ENCODE measurements around the gene TIMP2. TPM values are rescaled to one million over a fixed set of nuclear protein-coding genes. Genes with fewer than 3 reads are reported as not detected.

Gene TIMP2
- total and polyA plus RNA-seq, 2 of the 13 experiments (the other 11 are each of a cell fraction or from before 2014, with no cell fraction given): 3.8 to 8.5 TPM

GRCh38 chr17:78947235-78948149 lies 22.3 kb upstream of the TIMP2 start (continued):
- TF ChIP-seq, protein P1, sequence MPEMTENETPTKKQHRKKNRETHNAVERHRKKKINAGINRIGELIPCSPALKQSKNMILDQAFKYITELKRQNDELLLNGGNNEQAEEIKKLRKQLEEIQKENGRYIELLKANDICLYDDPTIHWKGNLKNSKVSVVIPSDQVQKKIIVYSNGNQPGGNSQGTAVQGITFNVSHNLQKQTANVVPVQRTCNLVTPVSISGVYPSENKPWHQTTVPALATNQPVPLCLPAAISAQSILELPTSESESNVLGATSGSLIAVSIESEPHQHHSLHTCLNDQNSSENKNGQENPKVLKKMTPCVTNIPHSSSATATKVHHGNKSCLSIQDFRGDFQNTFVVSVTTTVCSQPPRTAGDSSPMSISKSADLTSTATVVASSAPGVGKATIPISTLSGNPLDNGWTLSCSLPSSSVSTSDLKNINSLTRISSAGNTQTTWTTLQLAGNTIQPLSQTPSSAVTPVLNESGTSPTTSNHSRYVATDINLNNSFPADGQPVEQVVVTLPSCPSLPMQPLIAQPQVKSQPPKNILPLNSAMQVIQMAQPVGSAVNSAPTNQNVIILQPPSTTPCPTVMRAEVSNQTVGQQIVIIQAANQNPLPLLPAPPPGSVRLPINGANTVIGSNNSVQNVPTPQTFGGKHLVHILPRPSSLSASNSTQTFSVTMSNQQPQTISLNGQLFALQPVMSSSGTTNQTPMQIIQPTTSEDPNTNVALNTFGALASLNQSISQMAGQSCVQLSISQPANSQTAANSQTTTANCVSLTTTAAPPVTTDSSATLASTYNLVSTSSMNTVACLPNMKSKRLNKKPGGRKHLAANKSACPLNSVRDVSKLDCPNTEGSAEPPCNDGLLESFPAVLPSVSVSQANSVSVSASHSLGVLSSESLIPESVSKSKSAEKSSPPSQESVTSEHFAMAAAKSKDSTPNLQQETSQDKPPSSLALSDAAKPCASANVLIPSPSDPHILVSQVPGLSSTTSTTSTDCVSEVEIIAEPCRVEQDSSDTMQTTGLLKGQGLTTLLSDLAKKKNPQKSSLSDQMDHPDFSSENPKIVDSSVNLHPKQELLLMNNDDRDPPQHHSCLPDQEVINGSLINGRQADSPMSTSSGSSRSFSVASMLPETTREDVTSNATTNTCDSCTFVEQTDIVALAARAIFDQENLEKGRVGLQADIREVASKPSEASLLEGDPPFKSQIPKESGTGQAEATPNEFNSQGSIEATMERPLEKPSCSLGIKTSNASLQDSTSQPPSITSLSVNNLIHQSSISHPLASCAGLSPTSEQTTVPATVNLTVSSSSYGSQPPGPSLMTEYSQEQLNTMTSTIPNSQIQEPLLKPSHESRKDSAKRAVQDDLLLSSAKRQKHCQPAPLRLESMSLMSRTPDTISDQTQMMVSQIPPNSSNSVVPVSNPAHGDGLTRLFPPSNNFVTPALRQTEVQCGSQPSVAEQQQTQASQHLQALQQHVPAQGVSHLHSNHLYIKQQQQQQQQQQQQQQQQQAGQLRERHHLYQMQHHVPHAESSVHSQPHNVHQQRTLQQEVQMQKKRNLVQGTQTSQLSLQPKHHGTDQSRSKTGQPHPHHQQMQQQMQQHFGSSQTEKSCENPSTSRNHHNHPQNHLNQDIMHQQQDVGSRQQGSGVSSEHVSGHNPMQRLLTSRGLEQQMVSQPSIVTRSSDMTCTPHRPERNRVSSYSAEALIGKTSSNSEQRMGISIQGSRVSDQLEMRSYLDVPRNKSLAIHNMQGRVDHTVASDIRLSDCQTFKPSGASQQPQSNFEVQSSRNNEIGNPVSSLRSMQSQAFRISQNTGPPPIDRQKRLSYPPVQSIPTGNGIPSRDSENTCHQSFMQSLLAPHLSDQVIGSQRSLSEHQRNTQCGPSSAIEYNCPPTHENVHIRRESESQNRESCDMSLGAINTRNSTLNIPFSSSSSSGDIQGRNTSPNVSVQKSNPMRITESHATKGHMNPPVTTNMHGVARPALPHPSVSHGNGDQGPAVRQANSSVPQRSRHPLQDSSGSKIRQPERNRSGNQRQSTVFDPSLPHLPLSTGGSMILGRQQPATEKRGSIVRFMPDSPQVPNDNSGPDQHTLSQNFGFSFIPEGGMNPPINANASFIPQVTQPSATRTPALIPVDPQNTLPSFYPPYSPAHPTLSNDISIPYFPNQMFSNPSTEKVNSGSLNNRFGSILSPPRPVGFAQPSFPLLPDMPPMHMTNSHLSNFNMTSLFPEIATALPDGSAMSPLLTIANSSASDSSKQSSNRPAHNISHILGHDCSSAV (CRISPR knock-in tag; IDR thresholded peaks at IDR 0.05; ENCODE audit: borderline replicate concordance): no peak
- no peak for TF ChIP-seq ZBTB25 (CRISPR knock-in tag; IDR thresholded peaks at IDR 0.05)
- TF ChIP-seq, protein P2, sequence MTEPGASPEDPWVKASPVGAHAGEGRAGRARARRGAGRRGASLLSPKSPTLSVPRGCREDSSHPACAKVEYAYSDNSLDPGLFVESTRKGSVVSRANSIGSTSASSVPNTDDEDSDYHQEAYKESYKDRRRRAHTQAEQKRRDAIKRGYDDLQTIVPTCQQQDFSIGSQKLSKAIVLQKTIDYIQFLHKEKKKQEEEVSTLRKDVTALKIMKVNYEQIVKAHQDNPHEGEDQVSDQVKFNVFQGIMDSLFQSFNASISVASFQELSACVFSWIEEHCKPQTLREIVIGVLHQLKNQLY (CRISPR knock-in tag; IDR thresholded peaks at IDR 0.05): no peak
- no peak for TF ChIP-seq ZNF616 (CRISPR knock-in tag; IDR thresholded peaks at IDR 0.05; ENCODE audit: low read depth)
- no peak for TF ChIP-seq DRAP1 (CRISPR knock-in tag; IDR thresholded peaks at IDR 0.05)
- TF ChIP-seq CEBPG (CRISPR knock-in tag; IDR thresholded peaks at IDR 0.05): no peak
- TF ChIP-seq JARID2 (CRISPR knock-in tag; IDR thresholded peaks at IDR 0.05; ENCODE audit: insufficient replicate concordance): no peak
- TF ChIP-seq, protein P3, sequence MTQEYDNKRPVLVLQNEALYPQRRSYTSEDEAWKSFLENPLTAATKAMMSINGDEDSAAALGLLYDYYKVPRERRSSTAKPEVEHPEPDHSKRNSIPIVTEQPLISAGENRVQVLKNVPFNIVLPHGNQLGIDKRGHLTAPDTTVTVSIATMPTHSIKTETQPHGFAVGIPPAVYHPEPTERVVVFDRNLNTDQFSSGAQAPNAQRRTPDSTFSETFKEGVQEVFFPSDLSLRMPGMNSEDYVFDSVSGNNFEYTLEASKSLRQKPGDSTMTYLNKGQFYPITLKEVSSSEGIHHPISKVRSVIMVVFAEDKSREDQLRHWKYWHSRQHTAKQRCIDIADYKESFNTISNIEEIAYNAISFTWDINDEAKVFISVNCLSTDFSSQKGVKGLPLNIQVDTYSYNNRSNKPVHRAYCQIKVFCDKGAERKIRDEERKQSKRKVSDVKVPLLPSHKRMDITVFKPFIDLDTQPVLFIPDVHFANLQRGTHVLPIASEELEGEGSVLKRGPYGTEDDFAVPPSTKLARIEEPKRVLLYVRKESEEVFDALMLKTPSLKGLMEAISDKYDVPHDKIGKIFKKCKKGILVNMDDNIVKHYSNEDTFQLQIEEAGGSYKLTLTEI (CRISPR knock-in tag; conservative IDR thresholded peaks at IDR 0.05): no peak
- TF ChIP-seq, protein P4, sequence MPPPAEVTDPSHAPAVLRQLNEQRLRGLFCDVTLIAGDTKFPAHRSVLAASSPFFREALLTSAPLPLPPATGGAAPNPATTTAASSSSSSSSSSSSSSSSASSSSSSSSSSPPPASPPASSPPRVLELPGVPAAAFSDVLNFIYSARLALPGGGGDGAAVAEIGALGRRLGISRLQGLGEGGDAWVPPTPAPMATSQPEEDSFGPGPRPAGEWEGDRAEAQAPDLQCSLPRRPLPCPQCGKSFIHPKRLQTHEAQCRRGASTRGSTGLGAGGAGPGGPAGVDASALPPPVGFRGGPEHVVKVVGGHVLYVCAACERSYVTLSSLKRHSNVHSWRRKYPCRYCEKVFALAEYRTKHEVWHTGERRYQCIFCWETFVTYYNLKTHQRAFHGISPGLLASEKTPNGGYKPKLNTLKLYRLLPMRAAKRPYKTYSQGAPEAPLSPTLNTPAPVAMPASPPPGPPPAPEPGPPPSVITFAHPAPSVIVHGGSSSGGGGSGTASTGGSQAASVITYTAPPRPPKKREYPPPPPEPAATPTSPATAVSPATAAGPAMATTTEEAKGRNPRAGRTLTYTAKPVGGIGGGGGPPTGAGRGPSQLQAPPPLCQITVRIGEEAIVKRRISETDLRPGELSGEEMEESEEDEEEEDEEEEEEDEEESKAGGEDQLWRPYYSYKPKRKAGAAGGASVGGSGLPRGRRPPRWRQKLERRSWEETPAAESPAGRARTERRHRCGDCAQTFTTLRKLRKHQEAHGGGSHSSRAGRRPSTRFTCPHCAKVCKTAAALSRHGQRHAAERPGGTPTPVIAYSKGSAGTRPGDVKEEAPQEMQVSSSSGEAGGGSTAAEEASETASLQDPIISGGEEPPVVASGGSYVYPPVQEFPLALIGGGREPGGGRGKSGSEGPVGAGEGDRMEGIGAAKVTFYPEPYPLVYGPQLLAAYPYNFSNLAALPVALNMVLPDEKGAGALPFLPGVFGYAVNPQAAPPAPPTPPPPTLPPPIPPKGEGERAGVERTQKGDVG (CRISPR knock-in tag; IDR thresholded peaks at IDR 0.05; ENCODE audit: borderline replicate concordance): no peak
- TF ChIP-seq, protein P5, sequence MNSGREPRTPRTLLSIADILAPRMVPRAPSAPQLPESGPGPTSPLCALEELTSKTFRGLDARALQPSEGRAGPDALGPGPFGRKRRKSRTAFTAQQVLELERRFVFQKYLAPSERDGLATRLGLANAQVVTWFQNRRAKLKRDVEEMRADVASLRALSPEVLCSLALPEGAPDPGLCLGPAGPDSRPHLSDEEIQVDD (CRISPR knock-in tag; IDR thresholded peaks at IDR 0.05; ENCODE audit: borderline replicate concordance): no peak
- TF ChIP-seq MIER2 (CRISPR knock-in tag; IDR thresholded peaks at IDR 0.05): peak; percentile 35; the same call in 1 of the 2 replicates
